H1 (cell line): Measurements from ENCODE around the gene FBLIM1. TPM values are rescaled to one million over a fixed set of nuclear protein-coding genes. Genes with fewer than 3 reads are reported as not detected.
A peak's percentile ranks its signal among the peaks of the same experiment; 100 is the strongest.

ENCODE experiments used
- CTCF ChIA-PET: fragments of 300-600 bp; sonication (Branson Sonifier 250); formaldehyde crosslinking; loops from one replicate; lab custom pipeline; 2021; ENCODE audit not compliant: partially characterized antibody; lab: Charles Lee
- POLR2A ChIA-PET: fragments of 300-600 bp; sonication (Branson Sonifier 250); formaldehyde crosslinking; loops from one replicate; lab custom pipeline; 2021; ENCODE audit warnings: inconsistent platforms; ENCODE audit not compliant: partially characterized antibody; lab: Charles Lee
- DNase-seq, 2 experiments: peaks; one replicate each; pipeline versions ENCODE4 v3.0.0 to v3.0.0-alpha.2; 2010 to 2022; ENCODE audit warnings: low spot score in 2 of 2, low read depth in 1 of 2, mixed read lengths in 1 of 2
- FAIRE-seq: peaks from 2 replicates; lab custom pipeline; 2011; peaks lifted over from hg19 to GRCh38; lab: Jason Lieb, UNC
- H2AFZ ChIP-seq: 2 replicates; pipeline ENCODE4 v1.8.1; 2012; ENCODE audit warnings: low read length, inconsistent platforms
- H2AK5ac ChIP-seq: 2 replicates; pipeline ENCODE4 v1.6.1; 2013; ENCODE audit warnings: low read depth, low read length
- H2BK120ac ChIP-seq: replicated peaks from 2 replicates; pipeline ENCODE3; 2013; ENCODE audit warnings: low read depth, low read length, inconsistent platforms
- H2BK12ac ChIP-seq: 2 replicates; pipeline ENCODE4 v1.6.1; 2013; ENCODE audit warnings: low read depth, low read length
- H2BK15ac ChIP-seq: 2 replicates; pipeline ENCODE4 v1.6.1; 2013; ENCODE audit warnings: low read length
- H2BK20ac ChIP-seq: 2 replicates; pipeline ENCODE4 v1.6.1; 2013; ENCODE audit warnings: low read length
- H2BK5ac ChIP-seq: 2 replicates; pipeline ENCODE4 v1.6.1; 2013; ENCODE audit warnings: low read depth, low read length
- H3K14ac ChIP-seq: 2 replicates; pipeline ENCODE4 v1.6.1; 2013; ENCODE audit warnings: inconsistent platforms; ENCODE audit not compliant: insufficient read length
- H3K18ac ChIP-seq: 2 replicates; pipeline ENCODE4 v1.6.1; 2013; ENCODE audit warnings: low read length; ENCODE audit errors: extremely low read depth
- H3K23ac ChIP-seq: 2 replicates; pipeline ENCODE4 v1.6.1; 2013; ENCODE audit warnings: inconsistent platforms; ENCODE audit not compliant: insufficient read length
- H3K23me2 ChIP-seq: 2 replicates; pipeline ENCODE4 v1.6.1; 2013; ENCODE audit warnings: low read depth, low read length
- H3K27ac ChIP-seq: 2 replicates; pipeline ENCODE4 v1.6.1; 2011; ENCODE audit warnings: low read depth, low read length, inconsistent platforms
- H3K27me3 ChIP-seq, 4 experiments: replicated peaks in 1 of 4; 1 replicate in 1 of 4; 2 replicates in 3 of 4; pipeline versions ENCODE4 v1.6.1 to v1.8.1; 2011 to 2013; ENCODE audit warnings: low read length in 3 of 4, mild to moderate bottlenecking in 3 of 4, inconsistent platforms in 2 of 4, mixed read lengths in 2 of 4, moderate library complexity in 1 of 4; ENCODE audit not compliant: control insufficient read depth in 3 of 4, insufficient read depth in 3 of 4; ENCODE audit errors: extremely low read depth in 1 of 4
- H3K36me3 ChIP-seq, 4 experiments: 2 replicates each; pipeline versions ENCODE4 v1.6.1 to v1.8.1; 2011 to 2013; ENCODE audit warnings: mild to moderate bottlenecking in 4 of 4, low read length in 3 of 4, moderate library complexity in 2 of 4, control low read depth in 1 of 4, inconsistent platforms in 1 of 4; ENCODE audit not compliant: insufficient read depth in 4 of 4, control insufficient read depth in 2 of 4
- H3K4ac ChIP-seq: replicated peaks from 2 replicates; pipeline ENCODE3; 2013; ENCODE audit warnings: low read length, low read depth, mixed read lengths, inconsistent platforms; ENCODE audit not compliant: insufficient read length
- H3K4me1 ChIP-seq, 4 experiments: replicated peaks in 1 of 4; 1 replicate in 1 of 4; 2 replicates in 3 of 4; pipeline versions ENCODE4 v1.6.1 to v1.8.1; 2011 to 2013; ENCODE audit warnings: low read length in 3 of 4, inconsistent platforms in 2 of 4, mixed read lengths in 1 of 4; ENCODE audit not compliant: insufficient read depth in 4 of 4, control insufficient read depth in 3 of 4
- H3K4me2 ChIP-seq, 2 experiments: 2 replicates each; pipeline versions ENCODE4 v1.6.1 to v1.8.1; 2011 to 2013; ENCODE audit warnings: low read depth in 2 of 2, low read length in 2 of 2, control low read depth in 1 of 2, inconsistent platforms in 1 of 2, mild to moderate bottlenecking in 1 of 2; ENCODE audit not compliant: insufficient read depth in 1 of 2
- H3K4me3 ChIP-seq, 4 experiments: fragments of 200-600, 300-600 bp in 1 of 4; sonication (generic), shearing (Covaris generic), sonication (Bioruptor Twin) in 1 of 4; 2 replicates each; pipeline versions ENCODE4 v1.5.1 to v1.8.1; 2011 to 2016; ENCODE audit warnings: low read length in 4 of 4, low read depth in 3 of 4, control low read depth in 2 of 4, inconsistent platforms in 2 of 4, mild to moderate bottlenecking in 2 of 4, mixed read lengths in 1 of 4, moderate library complexity in 1 of 4; ENCODE audit not compliant: insufficient read depth in 2 of 4; ENCODE audit errors: extremely low read depth in 1 of 4
- H3K56ac ChIP-seq: replicated peaks from 2 replicates; pipeline ENCODE3; 2013; ENCODE audit warnings: low read depth, mild to moderate bottlenecking, mixed read lengths, low read length, inconsistent platforms; ENCODE audit not compliant: insufficient read length
- H3K79me1 ChIP-seq: 2 replicates; pipeline ENCODE4 v1.6.1; 2013; ENCODE audit warnings: low read depth, low read length, control low read depth
- H3K79me2 ChIP-seq, 2 experiments: 2 replicates each; pipeline versions ENCODE4 v1.6.1 to v1.8.1; 2012 to 2013; ENCODE audit warnings: low read length in 2 of 2, mild to moderate bottlenecking in 2 of 2, inconsistent platforms in 1 of 2; ENCODE audit not compliant: insufficient read depth in 2 of 2, control insufficient read depth in 1 of 2
- H3K9ac ChIP-seq, 4 experiments: replicated peaks in 1 of 4; 1 replicate in 1 of 4; 2 replicates in 3 of 4; pipeline versions ENCODE4 v1.6.1 to v1.8.1; 2011 to 2013; ENCODE audit warnings: low read depth in 3 of 4, low read length in 3 of 4, control low read depth in 2 of 4, mild to moderate bottlenecking in 2 of 4, moderate library complexity in 2 of 4, inconsistent platforms in 1 of 4; ENCODE audit errors: extremely low read depth in 1 of 4
- H3K9me3 ChIP-seq, 2 experiments: 2 replicates each; pipeline versions ENCODE4 v1.6.1 to v1.8.1; 2012 to 2013; ENCODE audit warnings: mild to moderate bottlenecking in 2 of 2, moderate library complexity in 2 of 2, control low read depth in 1 of 2, inconsistent platforms in 1 of 2, low read depth in 1 of 2, low read length in 1 of 2, mixed read lengths in 1 of 2; ENCODE audit not compliant: insufficient read depth in 2 of 2
- H4K20me1 ChIP-seq, 2 experiments: replicated peaks in 1 of 2; 2 replicates each; pipeline versions ENCODE3 to v1.8.1; 2011 to 2013; ENCODE audit warnings: inconsistent platforms in 2 of 2, low read length in 2 of 2, mild to moderate bottlenecking in 1 of 2; ENCODE audit not compliant: insufficient read depth in 2 of 2, control insufficient read depth in 1 of 2
- H4K5ac ChIP-seq: 2 replicates; pipeline ENCODE4 v1.6.1; 2013; ENCODE audit warnings: low read length, low read depth, mixed read lengths, inconsistent platforms; ENCODE audit not compliant: insufficient read length
- H4K8ac ChIP-seq: 2 replicates; pipeline ENCODE4 v1.8.0; 2013; ENCODE audit warnings: mild to moderate bottlenecking, moderate library complexity, low read length, inconsistent platforms; ENCODE audit not compliant: insufficient read depth; ENCODE audit errors: extremely low read depth
- H4K91ac ChIP-seq: replicated peaks from 2 replicates; pipeline ENCODE3; 2013; ENCODE audit warnings: low read length, mixed read lengths, inconsistent platforms; ENCODE audit not compliant: insufficient read length
- BACH1 ChIP-seq: IDR thresholded peaks from 2 replicates; pipeline ENCODE4 v1.6.1; 2012; ENCODE audit warnings: low read length, improper control_type of control experiment
- CBX5 ChIP-seq: fragments of 300-800, 300-1000 bp; sonication (generic); IDR thresholded peaks from 2 replicates; pipeline ENCODE4 v1.7.1; 2016; ENCODE audit warnings: antibody characterized with exemption, low read length, low read depth
- EGR1 ChIP-seq: IDR thresholded peaks from 2 replicates; pipeline ENCODE4 v1.6.1; 2011; ENCODE audit warnings: low read depth, low read length, borderline replicate concordance
- MAFK ChIP-seq: IDR thresholded peaks from 2 replicates; pipeline ENCODE4 v1.6.1; 2012; ENCODE audit warnings: low read depth, mild to moderate bottlenecking, improper control_type of control experiment, low read length
- SP1 ChIP-seq: IDR thresholded peaks from 2 replicates; pipeline ENCODE4 v1.6.1; 2011; ENCODE audit warnings: low read depth, low read length
- SP4 ChIP-seq: IDR thresholded peaks from 2 replicates; pipeline ENCODE4 v1.6.1; 2012; ENCODE audit warnings: low read length, inconsistent platforms
- SUZ12 ChIP-seq: fragments of 200-600 bp; sonication (generic); IDR thresholded peaks from 2 replicates; pipeline ENCODE4 v1.6.1; 2012; ENCODE audit warnings: mild to moderate bottlenecking, inconsistent platforms, low read length, moderate library complexity, mixed read lengths
- WGBS, 2 experiments: shearing (Covaris generic) in 1 of 2; methylation state at CpG; one replicate each; pipeline versions ENCODE4 v1.1.6 to v1.1.7; 2013 to 2015; ENCODE audit warnings: low lambda C conversion rate in 2 of 2, mixed read lengths in 2 of 2, inconsistent platforms in 1 of 2, low coverage in 1 of 2, missing lambda C conversion rate in 1 of 2; ENCODE audit not compliant: insufficient replicate concordance in 2 of 2, insufficient coverage in 1 of 2, insufficient read length in 1 of 2; ENCODE audit errors: extremely low coverage in 1 of 2, missing lambda C conversion rate in 1 of 2; 5-methylcytosine and 5-hydroxymethylcytosine counted together
- polyA plus RNA-seq, 7 experiments: library from polyadenylated mRNA; depleted of rRNA in 3 of 7; stranded (reverse) in 5 of 7; unstranded in 2 of 7; fragments of >200 nt in 5 of 7; fragments of 200-250 nt in 2 of 7; gene quantifications; 1 replicate in 5 of 7; 2 replicates in 1 of 7; 4 replicates in 1 of 7; pipeline versions ENCODE4 v1.2.1 to v1.2.3, GENCODE V29; 2011 to 2013; ENCODE audit warnings: missing spikeins in 2 of 7, mixed read lengths in 2 of 7
- total RNA-seq: library from RNA; stranded (reverse); fragmentation: NEBNext Ultra II Directional; extraction: Animal tissue kit (Norgen Biotek cat#: 25700); gene quantifications from 2 replicates; pipeline ENCODE4 v1.2.1, GENCODE V29; 2021
- TF ChIP-seq, protein P1 (sequence below): IDR thresholded peaks from 2 replicates; pipeline ENCODE4 v1.6.1; 2011; ENCODE audit warnings: low read length, improper control_type of control experiment

FBLIM1 gene
- total and polyA plus RNA-seq, 2 of the 8 experiments (the other 6 are each of a cell fraction or from before 2014, with no cell fraction given): 66.6 to 66.7 TPM

DNA sequence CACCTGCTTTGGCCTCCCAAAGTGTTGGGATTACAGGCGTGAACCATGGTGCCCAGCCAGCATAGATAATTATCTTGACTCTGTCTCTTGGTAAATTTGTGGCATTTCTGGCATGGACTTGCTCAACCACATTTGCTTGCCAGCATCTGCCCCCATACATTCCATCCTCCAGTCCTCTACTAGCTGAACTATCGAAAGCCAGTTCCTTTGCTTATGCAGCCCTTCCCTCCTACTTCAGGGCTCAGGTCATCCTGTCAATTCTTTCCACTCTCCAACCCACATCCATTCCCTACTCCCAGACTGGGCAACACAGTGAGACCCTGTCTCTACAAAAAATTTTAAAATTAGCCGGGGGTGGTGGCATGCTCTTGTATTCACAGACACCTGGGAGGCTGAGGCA, 61.9 kb downstream of the FBLIM1 start:
- TF ChIP-seq SP1: no peak
- no peak for TF ChIP-seq SUZ12
- no peak for TF ChIP-seq EGR1
- no peak for TF ChIP-seq BACH1
- TF ChIP-seq MAFK: no peak
- no peak for TF ChIP-seq SP4
- TF ChIP-seq, protein P1, sequence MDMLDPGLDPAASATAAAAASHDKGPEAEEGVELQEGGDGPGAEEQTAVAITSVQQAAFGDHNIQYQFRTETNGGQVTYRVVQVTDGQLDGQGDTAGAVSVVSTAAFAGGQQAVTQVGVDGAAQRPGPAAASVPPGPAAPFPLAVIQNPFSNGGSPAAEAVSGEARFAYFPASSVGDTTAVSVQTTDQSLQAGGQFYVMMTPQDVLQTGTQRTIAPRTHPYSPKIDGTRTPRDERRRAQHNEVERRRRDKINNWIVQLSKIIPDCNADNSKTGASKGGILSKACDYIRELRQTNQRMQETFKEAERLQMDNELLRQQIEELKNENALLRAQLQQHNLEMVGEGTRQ: no peak
- no peak for TF ChIP-seq CBX5

More for the DNA sequence above, 61.9 kb downstream of the FBLIM1 start:
- no peak overlapping the region for H4K8ac ChIP-seq
- no peaks in the 10 kb centered on the region for H3K9me3 ChIP-seq
- no peak overlapping the region for H3K27ac ChIP-seq
- H2AK5ac ChIP-seq: no peak overlapping the region
- no peak overlapping the region for H3K18ac ChIP-seq
- no peak overlapping the region for H2BK15ac ChIP-seq
- 92% methylated on average over 3 of the region's 3 CpGs; no CpG with 5 or more reads in 1 of the 2 experiments for WGBS, 2 experiments
- H2BK20ac ChIP-seq: no peak overlapping the region
- ChIA-PET CTCF (interaction anchor here (0.6 to 0.7 kb wide), 4 partner anchors 54 to 746 kb away, joined by 3 read pairs; no protein-coding TSS in a partner anchor), POLR2A (interaction anchor here (1.2 to 4.9 kb wide), 3 partner anchors 9 to 29 kb away, joined by 3 to 32 read pairs (median 3); no protein-coding TSS in a partner anchor)
- no peak overlapping the region for H3K23ac ChIP-seq
- no peak overlapping the region for H2AFZ ChIP-seq
- no peaks in the 10 kb centered on the region for H3K79me1 ChIP-seq
- peak overlapping the region; percentile 54 for H2BK120ac ChIP-seq
- no peak overlapping the region for H3K9ac ChIP-seq
- no peak overlapping the region for H4K91ac ChIP-seq
- H3K4me2 ChIP-seq: no peak overlapping the region
- H3K23me2 ChIP-seq: no peaks in the 10 kb centered on the region
- H3K14ac ChIP-seq: no peak overlapping the region
- no peak overlapping the region for H3K4me3 ChIP-seq
- no peak overlapping the region for H3K4ac ChIP-seq
- H3K4me1 ChIP-seq: no peaks in the 10 kb centered on the region
- H3K56ac ChIP-seq: no peak overlapping the region
- H3K27me3 ChIP-seq: no peaks in the 10 kb centered on the region
- H3K36me3 ChIP-seq: no peaks in the 10 kb centered on the region
- no peaks in the 10 kb centered on the region for H4K20me1 ChIP-seq
- FAIRE-seq (no peak), DNase-seq (no peak)
- H3K79me2 ChIP-seq: no peaks in the 10 kb centered on the region
- H4K5ac ChIP-seq: no peak overlapping the region
- no peak overlapping the region for H2BK5ac ChIP-seq
- H2BK12ac ChIP-seq: no peak overlapping the region
